Measurements from ENCODE around the gene UNC93A.
"Not testable (repeated sequence)": the region's sequence is repeated elsewhere in the genome, so short reads cannot be mapped to it uniquely, and the experiment has no call there.

Gene UNC93A

DNA sequence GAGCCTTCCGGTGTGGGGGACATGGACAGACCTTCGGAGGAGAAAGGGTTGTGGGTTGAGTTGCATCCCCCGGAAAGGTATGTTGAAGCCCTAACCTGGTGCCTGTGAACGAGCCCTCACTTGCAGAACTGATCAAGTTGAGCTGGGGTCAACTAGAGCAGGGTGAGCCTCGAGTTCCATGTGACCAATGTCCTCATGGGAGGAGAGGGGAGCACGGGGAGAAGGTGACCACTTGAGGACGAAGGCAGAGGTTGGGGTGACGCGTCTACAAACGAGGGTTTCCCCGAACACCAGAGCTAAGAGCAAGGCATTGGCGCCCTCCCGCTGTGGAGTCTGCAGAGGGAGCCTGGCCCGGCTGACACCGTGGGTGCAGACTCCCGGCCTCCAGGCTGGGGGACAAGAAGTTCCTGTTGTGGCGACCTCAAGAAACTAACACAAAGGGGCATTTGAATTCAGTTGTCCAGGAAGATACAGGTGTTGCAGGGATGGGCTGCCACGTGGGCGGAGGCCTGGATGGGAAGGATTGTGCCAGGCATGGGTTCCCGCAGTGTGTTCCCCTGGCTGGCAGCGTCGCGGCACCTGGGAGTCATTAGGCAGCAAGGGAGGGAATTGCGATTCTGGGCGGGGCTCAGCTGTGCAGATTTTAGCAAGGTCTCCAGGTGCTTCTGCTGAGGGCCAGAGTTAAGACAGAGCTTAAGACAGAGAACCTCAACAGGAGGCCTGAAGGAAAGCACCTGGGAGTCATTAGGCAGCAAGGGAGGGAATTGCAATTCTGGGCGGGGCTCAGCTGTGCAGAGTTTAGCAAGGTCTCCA lies 20.4 kb upstream of the UNC93A start:
- DNase-seq (ENCODE audit: low read depth) = no peak

- no peak for DNase-seq (ENCODE audit: low read depth)
Measured at GRCh38 chr6:167272151-167272550, 19.0 kb upstream of the UNC93A start.

DNA sequence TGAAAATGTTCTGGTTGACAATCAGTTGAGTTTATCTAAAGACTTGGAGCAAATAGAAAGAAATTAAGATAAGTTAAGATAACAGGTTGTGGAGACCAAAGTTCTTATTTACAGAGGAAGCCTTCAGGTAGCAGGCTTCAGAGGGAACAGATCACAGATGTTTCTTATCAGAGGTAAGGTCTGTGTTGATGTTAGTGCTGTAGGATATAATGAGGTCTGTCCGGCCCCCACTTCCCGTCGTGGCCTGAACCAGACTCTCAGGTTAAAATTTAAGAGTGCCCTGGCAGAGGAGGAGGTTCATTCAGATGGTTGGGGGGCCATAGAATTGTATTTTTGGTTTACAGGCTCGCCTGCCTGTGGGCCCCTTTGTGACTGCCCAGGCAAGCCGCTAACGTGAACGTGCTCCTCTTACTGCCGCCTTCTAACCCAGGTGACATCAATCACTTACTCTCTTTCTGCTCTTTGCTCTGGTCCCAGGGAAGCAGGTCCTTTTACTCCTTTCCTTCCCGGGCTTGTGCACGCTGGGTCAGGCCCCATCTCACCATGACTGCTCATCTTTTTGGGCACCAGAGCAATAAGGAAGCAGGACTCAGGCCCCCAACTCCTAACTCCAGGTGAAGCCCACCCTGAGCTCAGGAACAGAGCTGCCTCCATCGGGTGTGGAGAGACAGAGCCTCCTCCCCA lies 18.3 kb upstream of the UNC93A start:
- no peak for DNase-seq (ENCODE audit: low read depth)

DNA sequence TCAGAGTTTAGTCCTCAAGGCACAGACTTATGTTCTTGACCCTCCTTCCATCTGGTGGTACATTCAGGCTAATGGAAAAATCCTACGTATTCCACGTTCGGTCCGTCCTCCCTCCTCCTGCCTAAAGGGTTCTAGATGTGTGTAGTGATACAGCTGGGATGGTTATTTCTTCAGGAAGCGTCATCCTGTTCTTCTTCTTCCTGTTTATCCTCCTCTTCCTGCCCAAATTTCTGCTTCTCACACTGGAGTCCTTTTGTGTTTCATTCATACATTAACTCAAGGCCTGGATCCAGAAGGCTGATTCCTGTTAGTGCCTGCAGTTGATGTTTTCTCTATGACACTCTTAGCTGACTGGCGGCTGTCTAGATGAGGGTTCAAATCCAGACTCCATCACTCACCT lies 16.8 kb upstream of the UNC93A start:
- no peak for DNase-seq (ENCODE audit: low read depth)

- no peak for DNase-seq (ENCODE audit: low read depth)
Measured at GRCh38 chr6:167275001-167275400, 16.1 kb upstream of the UNC93A start.

- no peak for DNase-seq (ENCODE audit: low read depth)
Measured at GRCh38 chr6:167275436-167275835, 15.7 kb upstream of the UNC93A start.

- no peak for DNase-seq (ENCODE audit: low read depth)
Measured at GRCh38 chr6:167276772-167277533, 14.2 kb upstream of the UNC93A start.

DNA sequence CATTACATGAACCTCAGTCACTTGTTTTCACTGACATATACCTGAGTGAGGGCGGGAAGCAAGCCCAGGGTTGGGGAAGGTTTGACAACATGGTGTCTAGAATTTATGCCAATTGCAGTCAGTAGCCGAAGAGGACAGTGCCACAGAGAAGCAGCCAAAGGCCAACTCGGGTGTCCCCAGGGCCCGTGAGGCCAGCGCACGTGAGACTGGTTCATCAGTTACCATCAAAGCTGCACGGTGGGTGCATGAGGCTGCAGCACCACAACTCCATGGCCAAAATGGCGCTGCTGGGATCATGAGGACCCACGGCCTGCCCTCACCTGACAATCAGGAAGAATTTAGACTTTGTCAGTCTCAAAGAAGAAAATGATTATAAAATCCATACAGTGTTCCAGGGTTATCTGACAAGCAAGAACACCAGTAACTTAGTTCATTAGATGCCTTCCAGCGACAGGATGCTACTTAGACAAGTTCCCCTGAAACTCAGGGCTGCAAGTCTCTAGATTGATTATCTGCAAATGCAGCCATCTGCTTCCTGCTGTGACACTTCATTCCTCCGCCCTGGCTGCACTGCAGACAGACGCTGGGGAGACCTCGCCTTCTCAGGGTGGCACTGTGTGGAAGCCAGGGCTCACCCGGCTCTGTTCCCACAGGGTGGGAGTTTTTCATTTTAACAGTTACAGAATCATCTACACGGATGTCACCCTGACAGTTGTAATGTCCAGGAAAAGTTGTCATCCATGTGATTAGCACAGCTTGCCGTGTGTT lies 12.8 kb upstream of the UNC93A start:
- DNase-seq (ENCODE audit: low read depth) = not testable (repeated sequence)

GRCh38 chr6:167279766-167280446 lies 11.2 kb upstream of the UNC93A start:
- DNase-seq (ENCODE audit: low read depth) = no peak

DNA sequence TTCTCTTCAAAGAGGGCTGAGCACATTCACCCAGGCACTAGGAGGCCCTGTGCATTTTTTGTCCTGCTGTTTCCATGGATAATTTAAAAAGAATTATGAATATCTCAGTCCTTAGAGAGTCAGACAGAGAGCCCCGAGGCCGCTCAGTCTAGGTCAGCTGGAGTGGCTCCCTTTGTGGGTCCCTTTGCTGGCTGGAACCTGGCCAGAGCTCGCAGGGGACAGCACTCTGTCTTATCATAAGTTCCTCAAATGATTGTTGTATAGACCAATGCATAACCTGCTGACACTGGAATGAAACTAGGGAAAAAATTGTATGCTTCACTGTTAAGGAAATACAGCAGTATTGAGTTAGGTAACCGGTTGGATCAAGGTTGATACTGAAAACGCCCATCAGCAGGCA lies 10.6 kb upstream of the UNC93A start:
- not testable (repeated sequence) for DNase-seq (ENCODE audit: low read depth)

GRCh38 chr6:167282165-167282564 lies 8.9 kb upstream of the UNC93A start:
- no peak for DNase-seq (ENCODE audit: low read depth)

DNA sequence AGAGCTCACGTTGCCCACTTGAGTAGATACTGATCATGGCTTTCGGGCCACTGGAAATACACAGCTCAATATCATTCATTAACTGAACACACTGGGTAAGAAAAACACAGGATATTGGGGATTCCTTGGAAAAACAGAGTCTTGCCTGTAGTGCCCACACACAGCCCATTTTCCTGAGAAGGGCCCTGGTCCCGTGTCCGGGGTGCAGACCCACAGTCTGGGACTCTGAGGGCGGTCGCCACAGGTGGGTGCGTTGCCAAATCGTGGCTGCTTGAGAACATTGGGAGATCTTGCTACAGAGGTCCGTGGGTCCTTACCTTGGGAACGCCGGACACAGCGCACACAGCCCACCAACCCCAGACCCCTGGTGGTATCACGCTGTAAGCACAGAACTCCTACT lies 6.5 kb upstream of the UNC93A start:
- DNase-seq (ENCODE audit: low read depth) = not testable (repeated sequence)

GRCh38 chr6:167285077-167285770 lies 5.9 kb upstream of the UNC93A start:
- no peak for DNase-seq (ENCODE audit: low read depth)

DNA sequence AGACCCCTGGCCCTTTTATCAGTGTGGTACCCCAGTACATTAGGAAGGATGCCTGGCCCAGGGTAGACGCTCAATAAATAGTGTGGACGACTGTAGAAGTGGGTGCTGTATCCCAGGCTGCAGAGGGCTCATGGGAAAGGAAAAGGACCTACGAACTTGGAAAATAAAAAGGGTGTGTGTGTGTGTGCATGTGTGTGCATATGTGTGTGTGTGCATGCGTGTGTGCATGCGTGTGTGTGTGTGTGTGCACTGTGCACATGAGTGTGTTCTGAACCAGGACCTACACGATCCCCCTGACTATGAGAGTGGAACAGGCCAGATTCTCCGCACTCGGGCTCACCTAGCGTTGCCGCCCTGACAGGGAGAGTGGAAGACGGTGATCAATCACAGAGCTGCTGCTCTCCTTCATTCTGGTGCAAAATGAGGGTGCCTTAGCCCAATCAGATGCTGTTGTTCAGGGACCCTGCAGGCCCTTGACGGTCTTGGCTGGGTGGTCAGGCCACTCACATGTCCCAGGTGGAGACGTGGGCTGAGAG lies 3.5 kb upstream of the UNC93A start:
- DNase-seq (ENCODE audit: low read depth) = no peak

DNA sequence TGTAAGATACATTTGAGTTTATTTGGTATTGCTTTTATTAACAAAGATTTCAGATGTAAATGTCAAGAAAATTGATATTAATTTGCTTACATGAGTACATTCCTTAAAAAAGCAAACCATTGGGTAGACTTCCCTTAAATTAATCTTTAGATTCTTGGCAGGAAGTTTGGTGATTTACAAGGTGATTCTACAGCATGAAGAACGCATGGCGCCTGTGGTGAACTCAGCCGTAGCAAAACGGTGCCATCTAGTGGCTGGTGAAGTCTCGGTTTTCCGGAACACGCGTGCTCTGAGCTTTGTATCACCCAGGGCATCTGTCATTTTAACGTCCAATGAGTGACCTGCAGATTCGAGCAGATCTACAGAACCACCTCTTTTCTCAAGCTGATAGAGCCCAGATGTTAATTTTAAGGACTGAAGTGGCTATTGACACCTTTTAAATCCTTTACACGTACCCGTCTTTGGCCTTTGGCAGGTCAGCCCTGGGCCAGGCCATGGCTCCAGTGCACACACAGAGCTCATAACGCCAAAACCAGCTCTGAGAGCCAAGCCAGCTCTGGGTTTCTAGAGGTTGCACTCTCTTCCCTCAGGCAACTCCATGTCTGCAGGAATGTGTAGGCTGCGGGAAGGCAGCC lies 2.4 kb upstream of the UNC93A start:
- DNase-seq (ENCODE audit: low read depth) = not testable (repeated sequence)

- DNase-seq (ENCODE audit: low read depth) = not testable (repeated sequence)
Measured at GRCh38 chr6:167289291-167289690, 1.8 kb upstream of the UNC93A start.

- DNase-seq (ENCODE audit: low read depth) = no peak
Measured at GRCh38 chr6:167291623-167292300, 647 bp downstream of the UNC93A start.

- DNase-seq (ENCODE audit: low read depth) = no peak
Measured at GRCh38 chr6:167292301-167293087, 1.4 kb downstream of the UNC93A start.
